AML-193 (cell line): Measurements from ENCODE around the gene UBTD2.
A peak's percentile ranks its signal among the peaks of the same experiment; 100 is the strongest.

ENCODE experiments used
- DNase-seq, 2 experiments: peaks; one replicate each; lab custom pipeline; 2025; lab: John Stamatoyannopoulos, UW

Gene UBTD2

DNA sequence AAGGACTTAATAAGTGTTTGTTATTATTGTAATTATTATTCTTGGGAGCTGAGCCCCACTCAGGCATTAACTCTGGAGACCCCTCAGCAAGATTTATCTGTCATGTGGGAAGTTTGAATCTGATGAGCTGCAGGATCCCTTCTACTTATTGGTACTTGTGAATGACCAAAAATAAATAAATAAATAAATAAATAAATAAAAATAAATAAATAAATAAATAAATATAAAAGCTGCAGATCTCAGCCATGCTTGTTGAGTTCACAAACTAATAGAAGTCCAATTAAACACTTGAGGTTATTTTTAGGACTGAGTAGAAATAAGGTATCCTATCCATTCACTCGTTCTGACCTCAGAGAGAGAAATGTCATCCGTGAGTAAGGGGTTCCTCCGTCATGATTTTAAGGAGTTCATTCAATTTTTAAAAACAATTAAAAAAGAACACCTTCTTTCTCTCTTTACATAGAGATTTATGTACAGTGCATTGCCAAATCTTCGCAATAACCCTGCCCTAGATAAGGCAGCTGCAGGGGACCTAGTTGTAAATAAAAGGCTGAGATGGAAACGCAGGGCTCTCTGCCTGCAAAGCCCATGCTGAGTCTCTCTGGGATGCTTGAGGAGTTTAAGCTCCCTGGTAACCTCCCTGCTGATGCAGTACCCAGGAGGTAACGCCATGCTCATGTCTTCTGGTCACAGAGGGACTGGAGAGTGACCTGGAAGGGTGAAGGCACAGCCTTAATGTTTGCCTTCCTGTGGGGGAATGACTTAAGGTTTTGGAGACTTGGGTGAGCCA, 88.4 kb downstream of the UBTD2 start:
- DNase-seq: no peak

DNA sequence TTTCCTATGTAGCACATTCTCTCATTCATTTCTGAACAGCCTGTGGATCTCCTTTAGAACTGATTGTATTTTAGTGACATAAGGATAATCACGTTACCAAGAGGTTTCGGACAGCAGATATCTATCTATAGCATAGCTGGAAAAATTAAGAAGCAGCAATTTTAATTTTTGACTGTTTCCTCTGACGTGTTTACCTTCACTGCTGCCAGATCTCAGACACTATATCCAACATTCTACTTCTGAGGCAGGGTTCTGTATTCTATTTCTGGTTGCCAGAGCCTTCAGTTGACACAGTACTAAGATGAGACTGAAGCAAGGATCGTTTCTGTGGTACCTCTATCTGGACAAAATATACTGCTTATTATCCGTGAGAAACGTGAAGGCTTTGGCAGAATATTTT, 89.7 kb downstream of the UBTD2 start, which contains the start of gene EFCAB9:
Gene EFCAB9 (plus strand): TSS at position 301 of the 400 bp plus-strand sequence. CDS start 1 bp downstream, at position 302.
- no peak for DNase-seq

DNA sequence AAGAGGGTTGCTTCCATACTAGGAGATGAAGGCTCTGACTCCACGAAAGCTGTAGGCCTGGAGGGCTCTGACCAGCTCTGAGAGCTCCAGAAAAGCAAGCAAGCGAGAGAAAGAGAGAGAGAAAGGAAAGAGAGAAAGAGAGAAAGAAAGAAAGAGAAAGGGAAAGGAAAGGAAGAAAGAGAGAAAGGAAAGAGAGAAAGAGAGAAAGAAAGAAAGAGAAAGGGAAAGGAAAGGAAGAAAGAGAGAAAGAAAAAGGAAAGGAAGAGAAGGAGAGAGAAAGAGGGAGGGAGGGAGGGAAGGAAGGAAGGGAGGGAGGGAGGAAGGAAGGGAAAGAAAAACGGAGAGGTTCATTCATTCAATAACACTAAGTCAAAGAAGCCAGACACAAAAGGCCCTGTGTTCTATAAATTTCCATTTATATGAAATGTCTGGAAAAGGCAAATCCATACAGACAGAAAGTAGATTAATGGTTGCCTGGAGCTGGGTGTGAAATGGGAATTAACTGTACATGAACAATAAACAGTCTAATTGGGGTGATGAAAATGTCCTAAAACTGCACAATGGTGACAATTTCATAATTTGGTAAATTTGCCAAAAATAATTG, 93.8 kb downstream of the UBTD2 start:
- no peak for DNase-seq

DNA sequence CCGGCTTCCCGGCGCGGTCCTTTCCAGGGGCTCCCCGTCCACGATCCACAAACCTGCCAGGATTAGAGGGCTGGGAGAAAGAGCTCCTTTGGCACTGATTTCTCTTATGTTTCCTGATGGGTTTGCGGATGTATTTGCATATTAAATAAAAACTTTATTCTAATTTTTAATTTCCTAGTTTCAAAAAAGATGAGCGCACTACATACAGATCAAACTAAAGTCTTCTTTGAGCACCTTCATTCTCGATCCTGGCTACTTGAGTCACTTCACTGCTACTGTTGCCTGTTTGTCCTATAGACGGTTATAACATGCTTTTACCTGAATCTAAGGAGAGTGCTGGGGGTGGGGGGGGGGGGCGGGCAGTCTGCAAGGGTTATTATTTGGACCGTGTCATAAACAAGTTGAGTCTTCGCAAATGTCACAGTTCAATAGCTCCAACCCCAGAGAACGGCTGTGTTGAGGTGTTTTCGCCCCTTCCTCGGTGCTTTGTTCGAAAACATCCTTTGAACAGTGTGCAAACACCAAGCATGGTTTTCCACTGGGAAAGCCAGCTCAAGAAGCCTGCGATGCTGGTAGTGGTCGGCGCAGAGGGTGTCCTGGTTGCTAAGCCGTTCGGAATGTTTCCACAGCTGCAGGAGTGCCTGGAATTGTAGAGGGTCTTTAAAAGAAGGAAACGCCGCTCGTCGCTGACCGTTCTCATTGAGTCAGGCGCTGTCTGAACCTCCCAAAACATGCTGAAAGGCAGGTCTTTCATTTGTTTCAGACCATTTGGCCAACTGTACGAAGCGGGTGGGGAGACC, 94.5 kb downstream of the UBTD2 start:
- DNase-seq: no peak

DNA sequence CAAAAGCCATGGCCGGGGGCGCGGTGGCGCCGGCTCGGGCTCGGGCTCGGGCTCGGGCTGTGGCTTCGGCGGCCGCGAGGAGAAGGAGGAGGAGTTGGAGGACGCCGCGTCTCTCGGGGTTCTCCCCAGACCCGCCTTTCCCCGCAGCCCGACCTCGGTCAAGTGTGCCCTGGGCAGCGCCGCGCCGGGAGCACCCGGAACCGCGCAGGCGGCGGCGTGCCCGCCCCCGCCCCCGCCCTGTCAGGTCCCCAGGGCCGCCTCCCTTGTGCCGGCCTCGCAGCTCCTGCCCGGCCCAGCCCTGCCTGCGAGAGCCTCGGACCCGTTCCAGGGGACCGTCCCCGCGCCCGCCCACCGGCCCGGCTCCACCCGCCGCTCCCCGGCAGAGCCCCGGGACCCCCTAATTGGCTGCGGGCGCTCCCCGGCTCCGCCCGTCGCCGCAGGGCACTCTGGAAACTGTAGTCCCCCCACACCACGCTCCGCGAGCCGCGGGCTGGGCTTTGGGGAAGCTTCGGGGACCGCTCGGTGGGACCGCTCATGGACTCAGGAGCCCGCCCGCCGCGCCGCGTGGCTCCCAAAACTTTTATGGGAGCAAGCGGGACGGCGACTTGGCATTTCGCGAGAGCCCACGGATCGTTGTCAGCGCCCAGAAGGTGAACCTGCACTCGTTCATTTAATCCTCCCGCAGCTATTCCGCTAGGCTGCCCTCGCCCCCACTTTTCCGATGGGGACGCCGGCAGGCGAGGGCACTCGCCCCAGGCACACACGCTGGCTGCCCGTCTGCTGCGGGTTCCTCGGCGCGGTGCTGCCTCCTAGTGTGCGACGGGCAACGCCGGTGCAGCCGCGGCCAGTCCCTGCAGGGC, 95.3 kb downstream of the UBTD2 start, which contains the start of gene STK10:
Gene STK10 (minus strand): TSS at position 192 of the 860 bp plus-strand sequence. CDS start 182 bp downstream, at position 10.
- DNase-seq: peak; percentile 74 to 86

DNA sequence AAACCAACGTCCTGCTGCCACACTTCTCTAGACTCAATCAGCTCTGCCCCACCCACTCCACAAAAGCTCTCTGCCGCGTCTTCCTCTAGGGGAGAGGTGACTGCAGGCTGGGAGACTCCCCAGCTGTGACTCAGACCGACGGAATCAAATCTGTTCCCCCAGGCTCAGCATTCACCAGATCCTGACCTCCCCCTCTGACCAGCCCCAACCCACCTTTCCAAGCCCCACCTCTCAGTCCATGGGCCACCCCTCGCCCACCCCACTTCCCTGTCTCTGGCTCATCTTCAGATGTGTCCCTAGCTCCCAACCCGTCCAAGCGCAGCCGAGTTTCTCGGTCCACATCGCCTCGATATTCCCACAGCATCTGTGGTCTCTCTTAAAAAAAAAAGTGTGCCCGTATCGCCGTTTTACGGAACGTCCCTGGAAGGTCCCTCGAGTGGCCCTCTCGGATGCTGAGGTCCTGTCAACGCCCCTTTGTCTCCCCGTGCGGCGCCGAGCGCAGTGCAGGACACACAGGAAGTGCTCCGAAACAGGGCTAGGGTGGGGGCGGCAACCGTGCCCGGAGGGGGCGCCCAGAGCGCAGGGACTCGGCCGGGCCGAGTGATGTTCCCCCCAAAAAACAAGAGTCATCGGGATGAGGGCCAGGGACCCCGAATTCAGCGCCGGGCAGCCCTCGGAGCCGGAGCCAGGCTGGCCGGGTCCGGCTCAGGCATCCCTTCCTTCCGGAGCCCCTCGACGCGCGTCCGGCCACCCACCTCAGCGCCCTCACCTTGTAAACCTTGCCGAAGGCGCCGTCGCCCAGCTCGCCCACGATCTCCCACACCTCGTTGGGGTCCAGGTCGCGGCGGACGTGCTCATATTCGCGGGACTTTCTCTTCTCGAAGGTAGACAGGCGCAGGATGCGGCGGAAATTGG, 96.2 kb downstream of the UBTD2 start:
- peak; percentile 37 to 60 for DNase-seq

DNA sequence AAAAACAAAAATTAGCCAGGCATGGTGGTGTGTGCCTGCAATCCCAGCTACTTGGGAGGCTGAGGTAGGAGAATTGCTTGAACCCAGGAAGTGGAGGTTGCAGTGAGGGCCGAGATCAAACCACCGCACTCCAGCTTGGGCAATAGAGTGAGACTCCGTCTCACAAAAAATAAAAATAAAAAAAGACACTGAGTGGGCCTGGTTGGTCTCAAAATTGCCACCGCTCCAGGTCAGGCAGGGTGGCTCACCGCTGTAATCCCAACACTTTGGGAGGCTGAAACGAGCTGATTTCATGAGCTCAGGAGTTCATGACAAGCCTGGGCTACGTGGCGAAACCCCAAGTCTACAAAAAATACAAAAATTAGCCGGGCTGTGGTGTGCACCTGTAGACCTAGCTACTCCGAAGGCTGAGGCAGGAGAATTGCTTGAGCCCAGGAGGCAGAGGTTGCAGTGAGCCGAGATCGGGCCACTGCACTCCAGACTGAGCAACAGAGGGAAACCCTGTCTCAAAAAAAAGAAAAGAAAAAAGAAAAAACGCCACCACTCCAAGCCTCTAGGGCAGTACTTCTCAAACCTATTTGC, 97.4 kb downstream of the UBTD2 start:
- no peak for DNase-seq

DNA sequence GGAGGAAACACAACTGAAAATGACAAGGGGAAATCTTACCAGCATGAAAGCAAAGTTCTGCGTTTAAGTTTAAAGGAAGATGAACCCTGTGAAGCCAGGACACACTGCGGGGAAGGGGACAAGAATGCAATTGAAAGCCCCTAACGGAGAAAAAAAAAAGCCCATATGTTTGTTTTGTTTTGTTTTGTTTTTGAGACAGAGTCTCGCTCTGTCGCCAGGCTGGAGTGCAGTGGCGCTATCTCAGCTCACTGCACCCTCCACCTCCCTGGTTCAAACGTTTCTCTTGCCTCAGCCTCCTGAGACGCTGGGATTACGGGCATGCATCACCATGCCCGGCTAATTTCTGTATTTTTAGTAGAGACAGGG, 98.5 kb downstream of the UBTD2 start:
- DNase-seq: peak in 1 of 2 experiments; percentile 23

DNA sequence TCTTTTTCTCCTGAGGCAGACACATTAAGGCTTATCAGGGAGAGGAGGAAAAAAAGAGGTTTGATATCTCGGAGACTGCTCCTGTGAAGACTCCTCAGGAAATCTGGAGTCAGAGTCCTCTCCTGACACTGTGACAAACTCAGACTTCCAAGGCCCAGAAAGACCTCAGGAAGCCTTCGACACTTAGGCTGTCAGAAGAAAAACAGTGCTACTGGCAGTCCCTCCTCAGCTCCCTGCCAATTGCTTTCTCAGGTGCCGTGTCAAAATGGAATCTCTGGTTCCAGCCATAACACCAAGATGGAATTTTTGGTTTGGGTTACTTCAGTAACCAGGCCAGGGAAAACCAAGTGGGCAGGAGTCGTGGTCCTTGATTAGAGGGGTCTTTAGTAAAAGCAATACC, 99.7 kb downstream of the UBTD2 start:
- DNase-seq: no peak

DNA sequence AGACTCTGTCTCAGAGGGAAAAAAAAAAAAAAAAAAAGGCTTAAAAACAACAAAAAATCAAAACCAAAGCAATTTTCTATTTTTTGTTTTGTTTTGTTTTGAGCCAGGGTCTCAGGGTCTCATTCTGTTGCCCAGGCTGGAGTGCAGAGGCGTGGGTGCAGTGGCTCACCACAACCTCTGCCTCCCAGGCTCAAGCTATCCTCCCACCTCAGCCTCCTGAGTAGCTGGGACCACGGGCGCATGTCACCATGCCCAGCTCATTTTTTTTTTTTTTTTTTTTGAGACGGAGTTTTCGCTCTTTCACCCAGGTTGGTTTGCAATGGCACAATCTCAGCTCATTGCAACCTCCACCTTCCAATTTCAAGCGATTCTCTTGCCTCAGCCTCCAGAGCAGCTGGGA, 101.3 kb downstream of the UBTD2 start:
- no peak for DNase-seq

DNA sequence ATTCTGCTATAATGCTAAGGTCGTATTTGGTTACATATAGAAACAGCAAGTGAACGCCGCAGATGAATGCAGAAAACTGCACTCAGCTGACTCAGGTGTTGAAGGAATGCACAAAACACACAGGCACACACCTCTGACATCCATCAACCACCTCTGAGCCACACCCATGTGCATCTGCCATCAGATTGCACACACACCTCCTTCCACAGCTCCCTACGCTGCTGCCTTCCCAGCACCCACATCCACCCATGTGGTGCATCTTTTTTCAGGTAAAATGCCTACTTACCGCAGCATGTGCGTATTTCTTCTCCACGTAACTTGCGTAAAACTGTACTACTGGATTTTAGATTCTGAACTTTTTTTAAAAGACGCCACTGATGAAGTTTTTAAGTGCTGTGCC, 102.6 kb downstream of the UBTD2 start:
- DNase-seq: no peak

DNA sequence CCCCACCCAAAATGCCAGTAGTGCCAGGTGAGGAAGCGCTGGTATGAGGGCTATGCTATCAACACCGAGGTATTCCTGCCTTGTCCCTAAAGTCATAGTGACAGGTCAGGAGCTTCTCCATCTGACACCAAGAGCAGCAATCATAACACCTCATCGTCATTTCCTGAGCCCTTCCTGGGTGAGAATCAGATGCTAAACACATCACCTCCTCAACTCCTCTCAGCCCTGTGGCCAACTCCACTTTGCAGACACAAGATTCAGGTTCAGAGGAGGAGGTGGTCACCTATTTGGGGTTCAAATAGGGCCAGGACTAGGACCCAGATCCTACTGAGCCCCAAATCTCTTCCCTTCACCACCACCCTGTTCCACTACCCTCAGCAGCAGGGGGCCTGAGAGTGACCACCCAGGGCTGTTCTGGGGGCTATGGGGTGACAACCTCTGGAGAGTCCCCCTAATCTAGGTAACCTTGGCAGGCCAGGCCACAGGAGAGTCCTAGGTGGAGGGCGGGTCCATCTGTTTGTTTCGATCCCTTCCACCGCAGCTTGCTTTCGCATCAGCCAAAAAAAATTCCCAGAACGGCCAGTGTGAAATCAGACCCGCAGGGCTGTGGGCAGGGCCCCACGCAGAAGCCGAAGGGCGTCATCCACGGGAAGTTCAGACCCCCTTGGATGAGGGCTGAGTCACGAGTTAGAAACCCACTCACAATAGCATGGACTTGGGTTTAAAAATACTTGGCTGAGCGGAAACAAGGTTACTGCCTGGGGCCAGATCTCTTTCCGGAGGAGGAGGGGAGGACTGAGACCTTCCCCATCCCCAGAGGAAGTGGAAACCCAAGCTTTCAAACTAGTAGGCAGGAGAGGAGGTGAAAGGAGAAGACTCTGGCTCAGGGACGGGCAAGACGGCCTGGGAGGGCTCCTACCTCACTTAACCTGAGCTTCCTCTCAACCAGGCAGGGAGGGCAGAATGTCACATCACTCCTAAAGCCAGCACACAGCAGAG, 104.3 kb downstream of the UBTD2 start:
- DNase-seq: peak; percentile 81 to 85

DNA sequence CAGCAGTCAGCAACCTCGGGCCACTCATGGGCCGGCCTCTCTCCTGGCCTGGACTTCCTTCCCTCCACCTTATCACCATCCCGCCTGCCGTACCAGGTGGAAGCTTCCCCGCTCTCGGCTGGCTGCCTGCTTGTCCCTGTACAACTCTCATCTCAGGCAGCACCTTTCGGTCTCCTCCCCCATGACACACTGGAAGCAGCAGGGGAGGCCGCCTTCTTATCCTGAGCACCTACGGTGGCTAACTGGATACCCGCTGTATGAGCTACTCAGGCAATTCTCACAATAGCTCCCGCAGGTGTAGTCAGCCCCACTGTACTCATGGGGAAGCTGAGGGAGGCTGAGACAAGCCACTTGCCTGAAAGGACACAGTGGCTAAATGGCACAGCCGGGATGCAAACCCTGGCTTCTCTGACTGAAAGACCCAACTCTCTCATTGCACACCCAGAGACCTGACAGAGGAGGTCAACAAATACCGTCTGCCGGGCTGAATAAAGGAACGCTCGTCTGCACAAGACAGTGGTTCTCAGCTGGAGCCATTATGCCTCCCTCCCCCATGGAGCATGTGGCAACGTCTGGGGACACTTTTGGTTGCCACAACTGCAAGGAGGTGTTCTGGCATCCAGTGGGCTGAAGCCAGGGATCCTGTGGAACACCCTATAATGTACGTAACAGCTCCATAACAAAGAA, 105.1 kb downstream of the UBTD2 start:
- DNase-seq: no peak

DNA sequence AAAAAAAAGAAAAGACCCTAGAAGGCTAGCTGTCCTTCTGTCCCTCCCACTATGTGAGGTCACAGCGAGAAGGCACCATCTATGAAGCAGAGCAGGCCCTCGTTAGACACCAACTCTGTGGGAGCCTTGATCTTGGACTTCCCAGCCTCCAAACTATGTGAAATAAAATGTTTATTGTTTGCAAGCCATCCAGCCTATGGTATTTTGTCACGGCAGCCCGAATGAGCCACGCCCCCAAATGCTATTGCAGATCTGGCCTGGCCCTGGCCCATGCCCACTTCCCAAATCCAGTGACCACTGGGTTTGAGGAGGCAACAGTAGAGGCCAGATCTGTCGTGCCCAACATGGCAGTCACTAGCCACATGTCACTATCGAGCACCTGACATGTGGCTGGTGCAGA, 106.4 kb downstream of the UBTD2 start:
- DNase-seq: no peak

DNA sequence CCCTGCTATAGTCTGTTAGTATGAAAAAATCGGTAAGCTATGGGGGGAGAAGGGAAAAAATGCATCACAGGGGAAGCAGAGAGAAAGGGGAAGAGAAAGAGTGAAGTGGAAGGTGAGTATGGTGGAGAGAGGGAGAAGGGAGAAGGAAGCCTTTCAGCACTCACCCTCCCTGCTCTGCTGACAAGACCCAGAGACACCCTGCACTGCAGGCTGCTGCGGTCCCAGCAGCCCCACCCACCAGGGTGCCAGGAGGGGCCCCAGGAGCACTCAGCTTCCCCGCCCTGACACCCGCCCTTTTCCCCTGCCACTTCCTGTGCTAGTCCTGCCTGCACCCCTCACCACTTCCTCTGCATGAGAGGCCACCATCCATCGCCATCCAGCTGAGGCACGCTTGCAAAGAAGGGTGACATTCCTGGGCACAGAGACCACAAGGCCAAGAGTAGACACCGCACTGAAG, 108.3 kb downstream of the UBTD2 start:
- DNase-seq: peak; percentile 91 to 92

DNA sequence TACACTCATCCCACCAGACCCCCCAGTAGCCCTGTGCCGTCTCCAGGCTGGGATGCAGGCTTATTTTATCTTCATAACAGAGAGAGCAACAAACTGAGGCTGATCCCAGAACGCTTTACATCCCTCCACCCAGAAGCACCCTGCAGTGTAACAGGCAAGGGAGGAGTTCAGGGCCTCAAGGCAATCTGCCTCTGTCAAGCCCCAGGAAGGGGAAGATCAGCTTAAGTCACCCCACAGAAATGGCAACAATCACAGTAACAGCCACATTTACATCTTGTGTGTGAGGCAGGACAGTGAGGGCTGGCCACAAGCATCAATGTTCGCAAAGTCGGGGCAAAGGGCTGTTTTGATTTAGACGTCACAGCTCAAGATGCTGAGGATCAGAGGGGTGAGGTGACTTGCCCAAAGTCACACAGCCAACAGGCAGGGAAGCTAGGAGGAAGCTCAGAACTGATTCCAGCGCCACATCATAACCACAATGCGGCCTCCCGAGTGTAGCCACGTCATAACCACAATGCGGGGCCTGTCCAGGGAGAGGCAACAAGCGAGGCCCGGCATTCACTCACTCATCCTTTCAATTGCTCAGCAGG, 109.9 kb downstream of the UBTD2 start:
- DNase-seq: no peak

DNA sequence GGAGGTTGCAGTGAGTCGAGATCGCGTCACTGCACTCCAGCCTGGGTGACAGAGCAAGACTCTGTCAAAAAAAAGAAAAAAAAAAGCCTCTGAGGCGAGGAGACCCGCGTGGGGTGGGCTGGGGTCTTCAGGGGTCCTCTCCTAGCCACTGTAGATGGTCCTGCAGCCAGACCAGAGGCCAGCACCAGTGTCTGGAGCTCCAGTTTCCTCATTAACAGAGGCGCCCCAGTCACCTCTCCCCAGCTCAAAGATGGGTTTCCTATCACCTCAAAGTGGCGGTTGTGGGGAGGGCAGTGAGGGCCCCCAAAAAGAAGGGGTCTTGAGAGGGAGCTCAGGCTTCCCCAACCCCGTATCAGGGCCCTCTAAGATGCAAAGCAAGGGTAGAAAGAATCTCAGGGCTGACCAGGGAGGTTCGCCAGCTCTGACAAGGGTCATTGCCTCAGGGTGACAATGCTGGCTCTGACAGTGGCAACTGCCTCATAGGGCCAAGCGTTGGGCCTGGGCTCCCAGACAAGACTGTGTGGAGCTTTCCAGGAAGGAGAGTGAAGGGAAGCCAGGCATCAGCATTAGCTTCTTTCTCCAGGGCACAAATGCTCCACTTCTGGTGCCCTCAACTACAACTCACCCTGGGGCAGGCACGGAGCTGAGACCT, 110.5 kb downstream of the UBTD2 start:
- no peak for DNase-seq
